ENCODE data around the gene DRAXIN.

DNA sequence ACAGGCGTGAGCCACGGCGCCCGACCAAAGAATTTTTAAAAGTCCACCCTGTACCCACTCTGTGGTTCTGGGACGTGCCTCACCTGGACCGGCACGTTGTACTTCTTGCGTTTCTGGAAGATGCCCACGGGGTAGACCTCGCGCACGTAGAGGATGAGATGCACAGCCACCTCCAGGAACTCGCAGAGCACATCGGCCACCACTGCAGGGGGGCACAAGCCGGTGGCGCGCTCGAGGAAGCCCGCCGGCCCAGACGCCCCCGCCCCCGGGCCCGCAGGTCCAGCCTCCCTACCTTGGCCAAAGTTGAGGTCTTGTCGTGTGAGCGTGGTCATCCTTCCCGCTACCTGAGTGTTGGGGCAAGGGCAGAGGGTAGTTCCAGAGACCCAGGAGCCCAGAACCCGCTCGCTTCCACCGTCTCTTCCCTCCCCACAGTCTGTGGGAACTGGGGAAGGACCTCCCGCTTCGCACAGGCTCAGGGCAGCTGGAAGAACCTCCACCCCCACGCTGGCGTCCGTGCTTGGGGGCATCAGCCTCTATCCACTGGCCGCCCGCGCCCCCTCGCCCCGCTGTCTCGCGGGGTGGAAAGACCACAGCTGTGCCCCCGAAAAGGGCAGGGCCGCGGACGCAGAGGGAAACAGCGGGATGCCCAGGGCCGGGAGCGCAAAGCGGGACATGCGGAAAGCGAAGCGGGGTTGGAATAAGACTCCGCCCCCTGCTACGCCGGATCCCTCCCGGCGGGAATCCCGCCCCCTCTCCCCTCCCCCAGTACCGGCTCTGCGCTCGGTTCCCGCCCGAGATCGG, 11.0 kb upstream of the DRAXIN start:
- TF ChIP-seq FOXM1 (IDR thresholded peaks at IDR 0.05; ENCODE audit: borderline replicate concordance) (no peak), ELF4 (IDR thresholded peaks at IDR 0.05) (no peak), BHLHE40 (IDR thresholded peaks at IDR 0.05; ENCODE audit: borderline replicate concordance) (no peak), SP1 (IDR thresholded peaks at IDR 0.05) (no peak), SUZ12 (IDR thresholded peaks at IDR 0.05) (no peak), FOXK2 (IDR thresholded peaks at IDR 0.05) (no peak), L3MBTL2 (conservative IDR thresholded peaks at IDR 0.05) (peak; percentile 46), ARNT (IDR thresholded peaks at IDR 0.05) (no peak), ZNF384 (IDR thresholded peaks at IDR 0.05) (no peak), HDGF (IDR thresholded peaks at IDR 0.05; ENCODE audit: borderline replicate concordance) (no peak), LEF1 (IDR thresholded peaks at IDR 0.05; ENCODE audit: borderline replicate concordance) (no peak), TARDBP (IDR thresholded peaks at IDR 0.05) (no peak), FOXA1 (IDR thresholded peaks at IDR 0.05) (no peak)
- TF ChIP-seq, protein P1, sequence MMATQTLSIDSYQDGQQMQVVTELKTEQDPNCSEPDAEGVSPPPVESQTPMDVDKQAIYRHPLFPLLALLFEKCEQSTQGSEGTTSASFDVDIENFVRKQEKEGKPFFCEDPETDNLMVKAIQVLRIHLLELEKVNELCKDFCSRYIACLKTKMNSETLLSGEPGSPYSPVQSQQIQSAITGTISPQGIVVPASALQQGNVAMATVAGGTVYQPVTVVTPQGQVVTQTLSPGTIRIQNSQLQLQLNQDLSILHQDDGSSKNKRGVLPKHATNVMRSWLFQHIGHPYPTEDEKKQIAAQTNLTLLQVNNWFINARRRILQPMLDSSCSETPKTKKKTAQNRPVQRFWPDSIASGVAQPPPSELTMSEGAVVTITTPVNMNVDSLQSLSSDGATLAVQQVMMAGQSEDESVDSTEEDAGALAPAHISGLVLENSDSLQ (IDR thresholded peaks at IDR 0.05): no peak
